Measurements from ENCODE around the gene KCNK7.

DNA sequence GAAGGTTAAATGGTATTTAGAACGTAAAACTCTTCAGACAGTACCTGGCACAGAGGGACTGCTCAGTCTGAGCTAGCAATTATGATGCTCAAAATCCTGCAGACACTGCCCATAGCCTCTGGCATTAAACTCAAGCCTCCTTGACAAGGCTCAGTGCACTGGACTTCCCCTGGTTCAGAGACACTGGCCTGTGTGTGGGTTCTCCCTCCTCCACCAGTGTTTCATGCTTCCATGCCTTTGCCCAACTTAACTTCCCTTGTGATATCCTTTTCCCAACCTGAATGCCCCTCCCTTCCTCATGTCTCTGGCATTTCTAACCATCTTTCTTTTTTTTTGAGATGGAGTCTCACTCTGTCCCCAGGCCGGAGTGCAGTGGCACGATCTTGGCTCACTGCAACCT, 46.5 kb downstream of the KCNK7 start:
- TF ChIP-seq, protein P1, sequence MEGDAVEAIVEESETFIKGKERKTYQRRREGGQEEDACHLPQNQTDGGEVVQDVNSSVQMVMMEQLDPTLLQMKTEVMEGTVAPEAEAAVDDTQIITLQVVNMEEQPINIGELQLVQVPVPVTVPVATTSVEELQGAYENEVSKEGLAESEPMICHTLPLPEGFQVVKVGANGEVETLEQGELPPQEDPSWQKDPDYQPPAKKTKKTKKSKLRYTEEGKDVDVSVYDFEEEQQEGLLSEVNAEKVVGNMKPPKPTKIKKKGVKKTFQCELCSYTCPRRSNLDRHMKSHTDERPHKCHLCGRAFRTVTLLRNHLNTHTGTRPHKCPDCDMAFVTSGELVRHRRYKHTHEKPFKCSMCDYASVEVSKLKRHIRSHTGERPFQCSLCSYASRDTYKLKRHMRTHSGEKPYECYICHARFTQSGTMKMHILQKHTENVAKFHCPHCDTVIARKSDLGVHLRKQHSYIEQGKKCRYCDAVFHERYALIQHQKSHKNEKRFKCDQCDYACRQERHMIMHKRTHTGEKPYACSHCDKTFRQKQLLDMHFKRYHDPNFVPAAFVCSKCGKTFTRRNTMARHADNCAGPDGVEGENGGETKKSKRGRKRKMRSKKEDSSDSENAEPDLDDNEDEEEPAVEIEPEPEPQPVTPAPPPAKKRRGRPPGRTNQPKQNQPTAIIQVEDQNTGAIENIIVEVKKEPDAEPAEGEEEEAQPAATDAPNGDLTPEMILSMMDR (IDR thresholded peaks at IDR 0.05; ENCODE audit: insufficient read depth, low read depth, low read length), result no peak
- no peak for TF ChIP-seq EZH2 (IDR thresholded peaks at IDR 0.05; ENCODE audit: insufficient read depth, low read length)

Measured in astrocyte (in vitro differentiated cells and primary cell).